ENCODE measurements around the gene GPAM.

GPAM gene

DNA sequence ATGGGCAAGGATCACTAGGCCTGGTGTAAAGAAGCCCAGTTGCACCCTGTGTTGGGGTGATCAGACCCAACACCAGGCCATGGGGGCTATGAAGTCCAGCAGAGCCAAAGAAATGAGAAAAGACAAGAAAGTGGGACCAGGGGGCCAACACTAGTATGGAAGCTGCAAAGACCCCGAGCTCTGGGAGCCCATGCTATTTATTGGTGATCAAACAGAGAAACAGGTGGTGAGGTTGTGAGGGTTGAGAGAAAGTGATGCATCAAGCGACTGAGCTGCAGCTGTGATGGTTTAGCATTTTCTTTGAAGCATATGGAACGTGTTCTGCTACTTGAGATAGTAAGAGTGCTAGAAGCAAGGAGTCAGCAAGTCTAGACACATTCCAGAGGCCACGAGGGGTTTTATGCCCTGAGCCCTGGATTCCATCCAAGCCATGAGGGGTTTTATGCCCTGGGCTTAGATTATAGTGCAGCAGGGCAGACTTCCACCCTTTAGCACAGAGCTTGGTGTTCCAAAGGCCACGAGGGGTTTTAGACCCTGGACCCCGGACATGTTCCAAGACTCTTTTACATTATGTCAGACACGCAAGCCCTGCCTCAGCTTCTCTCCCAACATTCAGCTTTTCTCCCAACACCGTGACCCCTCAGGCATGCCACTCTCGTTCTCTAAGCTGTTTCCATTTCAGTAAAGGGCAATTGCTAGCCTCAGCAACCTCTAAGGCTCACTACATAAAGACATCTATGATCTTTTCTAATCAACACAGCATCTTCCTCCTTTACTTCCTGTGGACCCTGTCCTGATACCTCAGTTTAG is 43.1 kb upstream of the GPAM start:
- H3K27me3 ChIP-seq (ENCODE audit: control insufficient read depth in 2 of 2, insufficient read depth in 2 of 2, low read length in 2 of 2): no peaks in the 10 kb centered on the region
- H3K9me3 ChIP-seq (ENCODE audit: control insufficient read depth in 2 of 2, low read length in 2 of 2): no peaks in the 10 kb centered on the region
- H3K36me3 ChIP-seq (ENCODE audit: control insufficient read depth in 2 of 2, insufficient read depth in 2 of 2, low read length in 2 of 2): no peaks in the 10 kb centered on the region
- H3K4me1 ChIP-seq (ENCODE audit: control insufficient read depth in 2 of 2, insufficient read depth in 2 of 2, low read length in 2 of 2): no peaks in the 10 kb centered on the region
- no peak overlapping the region for H3K9ac ChIP-seq (ENCODE audit: low read depth in 1 of 2, low read length in 2 of 2)
- H3K27ac ChIP-seq (ENCODE audit: low read depth in 2 of 2, low read length in 2 of 2): no peak overlapping the region
- H3K4me3 ChIP-seq (ENCODE audit: low read length in 2 of 2): no peak overlapping the region

DNA sequence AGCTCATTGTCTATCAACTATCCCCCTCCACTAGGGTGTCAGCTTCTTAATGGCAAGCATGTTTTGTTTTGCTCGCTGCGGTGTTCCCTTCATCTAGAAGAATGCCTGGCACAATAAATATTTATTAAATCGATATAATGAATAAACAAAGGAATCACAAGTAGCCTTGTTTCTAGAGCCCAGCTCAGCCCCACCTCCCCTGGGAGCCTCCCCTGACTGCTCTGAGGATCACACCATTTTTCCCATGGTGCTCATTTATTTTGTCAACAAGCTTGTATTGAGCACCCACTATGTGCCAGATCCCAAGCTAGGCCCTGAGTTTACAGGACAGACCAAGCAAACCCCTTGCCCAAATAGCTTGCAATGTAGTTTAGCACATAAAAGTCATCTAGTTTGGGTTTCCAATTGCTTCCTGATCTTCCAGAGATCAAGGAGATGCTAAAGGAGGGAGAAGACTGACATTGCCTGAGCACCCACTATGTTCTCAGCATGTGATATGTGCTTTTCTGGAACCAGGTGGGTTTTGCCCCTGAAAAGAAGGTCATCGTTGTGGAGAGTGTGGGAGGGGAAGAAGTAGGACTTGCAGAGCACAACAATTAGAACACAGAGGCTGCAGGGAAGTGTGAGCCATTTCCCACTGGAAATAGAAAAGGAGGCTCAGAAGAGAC is 42.3 kb upstream of the GPAM start:
- no peaks in the 10 kb centered on the region for H3K27me3 ChIP-seq (ENCODE audit: control insufficient read depth in 2 of 2, insufficient read depth in 2 of 2, low read length in 2 of 2)

DNA sequence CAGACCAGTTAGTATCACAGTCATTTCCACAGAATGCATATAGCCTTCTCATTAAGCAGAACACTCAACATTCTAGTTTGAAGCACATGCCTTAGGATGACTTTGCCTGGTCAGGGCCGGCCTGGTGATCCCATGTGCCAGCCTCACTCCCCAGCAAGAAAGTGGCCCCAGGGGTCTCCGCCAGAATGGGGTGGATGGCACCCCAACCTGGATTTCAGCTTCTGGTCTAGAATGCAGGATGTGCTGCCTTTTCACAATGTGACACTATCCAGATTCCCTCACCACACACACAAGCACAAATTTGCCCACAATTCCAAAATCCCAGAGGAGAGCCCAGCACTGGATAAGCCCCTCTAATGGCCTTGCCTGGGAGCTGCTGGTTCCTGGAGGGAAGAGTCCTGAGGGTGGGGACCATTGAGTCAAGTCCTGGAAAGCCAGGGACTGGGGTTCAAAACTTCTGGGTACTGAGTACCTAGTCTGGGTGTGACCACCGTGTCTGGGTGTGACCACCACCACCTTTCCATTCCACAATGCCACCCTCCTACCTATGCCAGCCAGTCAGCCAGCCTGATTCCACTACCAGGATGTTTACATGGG is 41.5 kb upstream of the GPAM start:
- no peaks in the 10 kb centered on the region for H3K36me3 ChIP-seq (ENCODE audit: control insufficient read depth in 2 of 2, insufficient read depth in 2 of 2, low read length in 2 of 2)
- no peak overlapping the region for H3K9ac ChIP-seq (ENCODE audit: low read depth in 1 of 2, low read length in 2 of 2)
- H3K27me3 ChIP-seq (ENCODE audit: control insufficient read depth in 2 of 2, insufficient read depth in 2 of 2, low read length in 2 of 2): no peaks in the 10 kb centered on the region
- H3K9me3 ChIP-seq (ENCODE audit: control insufficient read depth in 2 of 2, low read length in 2 of 2): peaks cover 4 to 5% of the 10 kb centered on the region in 2 donors
- no peaks in the 10 kb centered on the region for H3K4me1 ChIP-seq (ENCODE audit: control insufficient read depth in 2 of 2, insufficient read depth in 2 of 2, low read length in 2 of 2)
- H3K27ac ChIP-seq (ENCODE audit: low read depth in 2 of 2, low read length in 2 of 2): no peak overlapping the region
- no peak overlapping the region for H3K4me3 ChIP-seq (ENCODE audit: low read length in 2 of 2)

More for the DNA sequence above, 42.3 kb upstream of the GPAM start:
- no peaks in the 10 kb centered on the region for H3K36me3 ChIP-seq (ENCODE audit: control insufficient read depth in 2 of 2, insufficient read depth in 2 of 2, low read length in 2 of 2)
- H3K9me3 ChIP-seq (ENCODE audit: control insufficient read depth in 2 of 2, low read length in 2 of 2): no peaks in the 10 kb centered on the region
- no peak overlapping the region for H3K9ac ChIP-seq (ENCODE audit: low read depth in 1 of 2, low read length in 2 of 2)
- no peak overlapping the region for H3K4me3 ChIP-seq (ENCODE audit: low read length in 2 of 2)
- H3K27ac ChIP-seq (ENCODE audit: low read depth in 2 of 2, low read length in 2 of 2): no peak overlapping the region
- no peaks in the 10 kb centered on the region for H3K4me1 ChIP-seq (ENCODE audit: control insufficient read depth in 2 of 2, insufficient read depth in 2 of 2, low read length in 2 of 2)

DNA sequence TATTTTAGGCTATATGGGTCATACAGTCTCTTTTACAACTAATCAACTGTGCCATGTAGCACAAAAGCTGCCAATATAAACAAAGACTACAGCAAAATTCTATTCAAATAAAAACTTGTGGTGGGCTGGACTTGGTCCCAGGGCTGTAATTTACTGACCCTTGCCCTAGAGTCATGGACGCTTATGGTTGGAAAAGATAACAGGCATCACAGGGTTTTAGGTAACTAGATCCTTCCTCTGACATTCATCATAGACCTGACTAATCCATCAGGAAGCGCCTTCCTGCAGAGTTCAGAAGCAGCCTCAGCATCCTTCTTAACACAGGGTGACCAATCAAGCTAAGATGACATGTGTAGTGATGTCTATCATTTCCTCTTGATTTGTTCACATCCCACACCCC is 40.2 kb upstream of the GPAM start:
- H3K9me3 ChIP-seq (ENCODE audit: control insufficient read depth in 2 of 2, low read length in 2 of 2): peaks cover 4 to 5% of the 10 kb centered on the region in 2 donors
- H3K4me3 ChIP-seq (ENCODE audit: low read length in 2 of 2): no peak overlapping the region
- H3K27ac ChIP-seq (ENCODE audit: low read depth in 2 of 2, low read length in 2 of 2): no peak overlapping the region
- no peaks in the 10 kb centered on the region for H3K27me3 ChIP-seq (ENCODE audit: control insufficient read depth in 2 of 2, insufficient read depth in 2 of 2, low read length in 2 of 2)
- H3K4me1 ChIP-seq (ENCODE audit: control insufficient read depth in 2 of 2, insufficient read depth in 2 of 2, low read length in 2 of 2): no peaks in the 10 kb centered on the region
- no peak overlapping the region for H3K9ac ChIP-seq (ENCODE audit: low read depth in 1 of 2, low read length in 2 of 2)
- no peaks in the 10 kb centered on the region for H3K36me3 ChIP-seq (ENCODE audit: control insufficient read depth in 2 of 2, insufficient read depth in 2 of 2, low read length in 2 of 2)

DNA sequence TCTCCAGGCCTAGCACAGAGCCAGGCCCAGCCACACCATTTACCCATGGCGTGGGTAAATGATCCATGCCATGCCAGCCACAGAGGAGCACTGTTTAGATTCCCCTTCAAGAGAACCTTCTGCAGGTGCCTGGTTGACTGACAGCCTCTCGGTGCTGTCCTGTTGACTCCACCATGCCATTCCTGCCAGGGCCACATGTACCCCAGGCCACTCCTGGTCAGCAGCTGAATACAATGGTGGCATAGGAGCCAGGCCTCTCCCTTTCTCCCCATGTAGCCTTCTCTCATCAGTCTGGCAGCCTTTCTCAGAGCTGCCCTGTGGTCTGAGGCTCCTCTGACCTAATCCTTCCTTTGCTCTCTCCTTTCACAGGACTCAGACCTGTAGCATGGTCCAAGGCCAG is 39.2 kb upstream of the GPAM start:
- Histone ChIP-seq H3K27ac (ENCODE audit: low read depth in 2 of 2, low read length in 2 of 2) (no peak overlapping the region), H3K4me1 (ENCODE audit: control insufficient read depth in 2 of 2, insufficient read depth in 2 of 2, low read length in 2 of 2) (no peaks in the 10 kb centered on the region), H3K27me3 (ENCODE audit: control insufficient read depth in 2 of 2, insufficient read depth in 2 of 2, low read length in 2 of 2) (no peaks in the 10 kb centered on the region), H3K9me3 (ENCODE audit: control insufficient read depth in 2 of 2, low read length in 2 of 2) (peaks cover 4 to 5% of the 10 kb centered on the region in 2 donors), H3K9ac (ENCODE audit: low read depth in 1 of 2, low read length in 2 of 2) (no peak overlapping the region), H3K4me3 (ENCODE audit: low read length in 2 of 2) (no peak overlapping the region), H3K36me3 (ENCODE audit: control insufficient read depth in 2 of 2, insufficient read depth in 2 of 2, low read length in 2 of 2) (no peaks in the 10 kb centered on the region)

DNA sequence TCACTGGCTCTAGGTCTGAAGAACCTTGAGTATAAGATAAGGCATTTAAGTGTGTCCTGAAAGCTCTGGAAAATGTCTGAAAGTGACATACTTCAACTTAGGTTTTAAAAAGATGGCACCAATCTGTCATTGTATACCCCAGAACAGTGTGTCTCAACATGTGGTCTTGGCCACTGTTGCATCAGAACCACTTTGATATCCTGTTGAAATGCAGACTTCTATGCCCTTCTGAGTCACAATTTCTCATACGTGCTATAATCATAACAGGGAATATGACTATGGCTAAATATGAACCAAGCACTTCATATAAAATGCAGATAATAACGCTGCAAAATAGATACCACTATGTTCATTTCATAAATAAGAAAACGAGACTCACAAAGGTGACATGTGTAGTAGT is 38.0 kb upstream of the GPAM start:
- Histone ChIP-seq H3K9me3 (ENCODE audit: control insufficient read depth in 2 of 2, low read length in 2 of 2) (peaks cover 4 to 5% of the 10 kb centered on the region in 2 donors), H3K36me3 (ENCODE audit: control insufficient read depth in 2 of 2, insufficient read depth in 2 of 2, low read length in 2 of 2) (no peaks in the 10 kb centered on the region), H3K27ac (ENCODE audit: low read depth in 2 of 2, low read length in 2 of 2) (no peak overlapping the region), H3K4me1 (ENCODE audit: control insufficient read depth in 2 of 2, insufficient read depth in 2 of 2, low read length in 2 of 2) (no peaks in the 10 kb centered on the region), H3K9ac (ENCODE audit: low read depth in 1 of 2, low read length in 2 of 2) (no peak overlapping the region), H3K27me3 (ENCODE audit: control insufficient read depth in 2 of 2, insufficient read depth in 2 of 2, low read length in 2 of 2) (no peaks in the 10 kb centered on the region), H3K4me3 (ENCODE audit: low read length in 2 of 2) (no peak overlapping the region)

DNA sequence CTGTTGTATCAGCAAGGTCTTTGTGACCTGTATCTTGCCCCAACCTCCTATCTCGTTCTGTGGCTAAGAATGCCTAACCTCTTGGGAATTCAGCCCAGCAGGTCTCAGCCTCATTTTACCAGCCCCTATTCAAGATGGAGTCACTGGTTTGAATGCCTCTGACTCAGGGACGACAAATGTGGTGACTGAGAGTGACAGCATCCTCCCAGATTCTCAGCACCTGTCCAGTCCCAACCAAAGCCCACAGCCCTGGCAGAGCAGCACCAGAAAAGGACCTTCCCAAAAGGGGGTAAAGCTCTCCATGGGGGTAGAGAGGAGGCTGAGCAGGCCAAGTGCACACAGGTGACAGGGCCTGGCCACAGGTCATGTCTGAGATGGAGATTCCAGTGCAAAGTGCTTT is 35.4 kb upstream of the GPAM start:
- peaks cover 4 to 5% of the 10 kb centered on the region in 2 donors for H3K9me3 ChIP-seq (ENCODE audit: control insufficient read depth in 2 of 2, low read length in 2 of 2)
- no peak overlapping the region for H3K4me3 ChIP-seq (ENCODE audit: low read length in 2 of 2)
- H3K4me1 ChIP-seq (ENCODE audit: control insufficient read depth in 2 of 2, insufficient read depth in 2 of 2, low read length in 2 of 2): no peaks in the 10 kb centered on the region
- H3K9ac ChIP-seq (ENCODE audit: low read depth in 1 of 2, low read length in 2 of 2): no peak overlapping the region
- H3K27ac ChIP-seq (ENCODE audit: low read depth in 2 of 2, low read length in 2 of 2): no peak overlapping the region
- H3K36me3 ChIP-seq (ENCODE audit: control insufficient read depth in 2 of 2, insufficient read depth in 2 of 2, low read length in 2 of 2): no peaks in the 10 kb centered on the region
- no peaks in the 10 kb centered on the region for H3K27me3 ChIP-seq (ENCODE audit: control insufficient read depth in 2 of 2, insufficient read depth in 2 of 2, low read length in 2 of 2)

DNA sequence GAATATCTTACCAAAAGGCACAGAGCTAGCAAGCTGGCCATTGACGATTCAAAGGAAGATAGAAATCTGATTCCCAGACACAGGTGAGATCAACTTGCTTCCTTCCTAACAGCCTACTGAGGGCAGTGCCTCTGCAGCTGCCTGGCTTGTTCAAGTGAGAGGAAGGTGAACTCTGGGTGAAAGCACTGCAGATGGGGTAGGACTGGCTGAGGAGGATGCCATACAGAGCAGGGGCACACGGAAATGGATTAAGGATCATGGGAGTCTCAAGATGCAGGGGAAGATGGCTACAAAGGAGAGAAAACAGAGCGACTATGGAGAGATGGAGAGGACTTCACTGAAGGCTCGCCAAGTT is 34.4 kb upstream of the GPAM start:
- Histone ChIP-seq H3K9ac (ENCODE audit: low read depth in 1 of 2, low read length in 2 of 2) (no peak overlapping the region), H3K27ac (ENCODE audit: low read depth in 2 of 2, low read length in 2 of 2) (no peak overlapping the region), H3K4me1 (ENCODE audit: control insufficient read depth in 2 of 2, insufficient read depth in 2 of 2, low read length in 2 of 2) (no peaks in the 10 kb centered on the region), H3K9me3 (ENCODE audit: control insufficient read depth in 2 of 2, low read length in 2 of 2) (peaks cover 4 to 5% of the 10 kb centered on the region in 2 donors), H3K4me3 (ENCODE audit: low read length in 2 of 2) (no peak overlapping the region), H3K27me3 (ENCODE audit: control insufficient read depth in 2 of 2, insufficient read depth in 2 of 2, low read length in 2 of 2) (no peaks in the 10 kb centered on the region), H3K36me3 (ENCODE audit: control insufficient read depth in 2 of 2, insufficient read depth in 2 of 2, low read length in 2 of 2) (no peaks in the 10 kb centered on the region)

DNA sequence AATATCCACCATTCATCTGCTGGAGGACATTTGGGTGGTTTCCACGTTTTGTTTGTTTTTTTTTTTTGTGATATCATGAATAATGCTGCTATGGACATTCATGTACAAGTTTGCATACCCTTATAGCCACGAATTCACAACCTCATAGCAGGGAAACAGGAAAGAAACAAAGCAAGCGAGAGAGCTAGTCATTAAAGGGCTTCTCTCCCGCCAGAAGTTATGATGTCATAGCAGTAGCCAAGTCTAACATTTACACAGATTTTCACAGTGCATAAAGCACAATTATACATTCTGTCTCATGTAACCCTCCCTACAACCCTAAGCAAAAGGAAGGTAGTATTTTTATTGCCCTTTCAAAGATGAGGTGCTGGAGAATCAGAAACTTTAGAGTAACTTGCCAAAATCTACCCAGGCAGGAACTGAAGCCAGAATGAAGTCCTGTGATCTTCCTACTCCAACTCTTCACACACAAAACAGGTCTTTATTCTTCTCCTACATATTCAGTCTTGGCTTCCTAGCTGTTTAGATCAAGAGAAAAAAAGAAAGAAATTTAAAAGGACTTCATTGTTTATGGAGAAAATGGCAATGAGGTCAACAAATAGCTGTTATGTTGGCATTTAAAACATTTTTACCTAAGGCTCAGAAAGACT is 33.9 kb upstream of the GPAM start:
- H3K9me3 ChIP-seq (ENCODE audit: control insufficient read depth in 2 of 2, low read length in 2 of 2): peaks cover 4 to 5% of the 10 kb centered on the region in 2 donors
- no peaks in the 10 kb centered on the region for H3K27me3 ChIP-seq (ENCODE audit: control insufficient read depth in 2 of 2, insufficient read depth in 2 of 2, low read length in 2 of 2)
- H3K9ac ChIP-seq (ENCODE audit: low read depth in 1 of 2, low read length in 2 of 2): no peak overlapping the region
- H3K36me3 ChIP-seq (ENCODE audit: control insufficient read depth in 2 of 2, insufficient read depth in 2 of 2, low read length in 2 of 2): no peaks in the 10 kb centered on the region
- H3K4me1 ChIP-seq (ENCODE audit: control insufficient read depth in 2 of 2, insufficient read depth in 2 of 2, low read length in 2 of 2): no peaks in the 10 kb centered on the region
- H3K4me3 ChIP-seq (ENCODE audit: low read length in 2 of 2): no peak overlapping the region
- no peak overlapping the region for H3K27ac ChIP-seq (ENCODE audit: low read depth in 2 of 2, low read length in 2 of 2)

DNA sequence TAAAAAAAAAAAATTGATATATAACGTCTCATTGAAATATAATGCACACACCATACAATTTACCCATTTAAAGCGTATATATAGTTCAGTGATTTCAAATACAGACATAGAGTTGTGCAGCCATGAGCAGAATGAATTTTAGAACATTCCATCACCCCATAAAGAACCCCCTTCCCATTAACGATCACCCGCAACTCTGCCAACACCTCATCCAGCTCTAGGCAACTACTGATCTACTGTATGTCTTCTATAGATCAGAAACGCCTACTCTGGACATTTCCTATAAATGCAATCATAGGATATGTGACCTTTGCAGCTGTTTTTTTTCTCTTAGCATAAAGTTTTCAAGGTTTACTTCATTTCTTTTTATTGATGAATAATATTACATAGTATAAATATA is 33.4 kb upstream of the GPAM start:
- Histone ChIP-seq H3K4me1 (ENCODE audit: control insufficient read depth in 2 of 2, insufficient read depth in 2 of 2, low read length in 2 of 2) (no peaks in the 10 kb centered on the region), H3K4me3 (ENCODE audit: low read length in 2 of 2) (no peak overlapping the region), H3K27ac (ENCODE audit: low read depth in 2 of 2, low read length in 2 of 2) (no peak overlapping the region), H3K9me3 (ENCODE audit: control insufficient read depth in 2 of 2, low read length in 2 of 2) (peaks cover 4 to 5% of the 10 kb centered on the region in 2 donors), H3K36me3 (ENCODE audit: control insufficient read depth in 2 of 2, insufficient read depth in 2 of 2, low read length in 2 of 2) (no peaks in the 10 kb centered on the region), H3K9ac (ENCODE audit: low read depth in 1 of 2, low read length in 2 of 2) (no peak overlapping the region), H3K27me3 (ENCODE audit: control insufficient read depth in 2 of 2, insufficient read depth in 2 of 2, low read length in 2 of 2) (no peaks in the 10 kb centered on the region)
